GM21360 (cell line): ENCODE data around the gene JOSD1.

Experiments
- ATAC-seq: cut with Tn5 transposase; IDR thresholded peaks from one replicate; pipeline ENCODE4 v1.9.1; 2021; ENCODE audit warnings: mild to moderate bottlenecking, moderate library complexity; ENCODE audit not compliant: unreplicated experiment

Gene JOSD1

GRCh38 chr22:38700789-38701628 lies at the start of gene JOSD1:
Gene JOSD1 (minus strand): TSS chr22:38700943. CDS start chr22:38699987, 956 bp downstream.
- peak; percentile 34 for ATAC-seq

GRCh38 chr22:38750104-38750503 lies 49.4 kb upstream of the JOSD1 start:
- no peak for ATAC-seq

GRCh38 chr22:38748487-38749136 lies 47.9 kb upstream of the JOSD1 start:
- no peak for ATAC-seq

DNA sequence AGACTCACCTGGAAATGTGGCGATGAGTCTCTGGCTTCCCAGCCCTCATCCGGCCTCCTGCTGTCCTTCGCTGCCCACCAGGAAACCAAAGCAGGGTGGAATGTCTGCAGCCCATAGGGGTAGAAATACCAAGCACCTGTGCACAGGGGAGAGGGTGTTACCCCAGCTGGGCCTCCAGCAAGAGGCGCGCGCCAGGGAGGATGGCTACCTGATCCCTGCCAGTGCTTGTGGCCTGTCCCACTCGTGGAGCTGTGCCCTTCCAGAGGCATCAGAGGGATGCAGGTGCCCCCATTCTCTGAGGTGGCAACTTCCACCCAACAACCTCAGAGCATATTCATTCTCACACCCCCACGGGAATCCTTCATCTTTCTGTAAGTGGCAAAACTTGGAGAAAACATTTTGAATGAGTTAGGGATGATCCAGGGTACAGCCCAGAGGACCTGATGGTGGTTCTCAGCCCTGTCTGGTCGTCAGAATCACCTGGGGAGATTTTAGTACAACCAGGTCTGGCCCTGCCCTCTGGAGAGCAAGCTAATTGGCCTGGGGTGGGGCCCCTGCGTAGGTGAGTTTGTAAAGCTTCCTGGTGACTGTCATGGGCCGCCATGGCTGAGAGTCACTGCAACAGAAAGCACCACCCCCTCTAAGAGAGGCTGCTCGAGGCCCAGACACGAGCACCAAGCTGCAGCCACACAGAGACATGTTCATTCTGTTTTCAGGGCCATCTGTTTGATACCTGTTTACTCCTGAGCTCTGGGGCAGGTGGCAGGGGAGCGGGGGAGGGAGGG lies 45.1 kb upstream of the JOSD1 start:
- no peak for ATAC-seq

- no peak for ATAC-seq
Observed at GRCh38 chr22:38744981-38745380, 44.2 kb upstream of the JOSD1 start.

- no peak for ATAC-seq
Observed at GRCh38 chr22:38742176-38742942, 41.6 kb upstream of the JOSD1 start.

GRCh38 chr22:38741576-38741975 lies 40.8 kb upstream of the JOSD1 start:
- no peak for ATAC-seq

DNA sequence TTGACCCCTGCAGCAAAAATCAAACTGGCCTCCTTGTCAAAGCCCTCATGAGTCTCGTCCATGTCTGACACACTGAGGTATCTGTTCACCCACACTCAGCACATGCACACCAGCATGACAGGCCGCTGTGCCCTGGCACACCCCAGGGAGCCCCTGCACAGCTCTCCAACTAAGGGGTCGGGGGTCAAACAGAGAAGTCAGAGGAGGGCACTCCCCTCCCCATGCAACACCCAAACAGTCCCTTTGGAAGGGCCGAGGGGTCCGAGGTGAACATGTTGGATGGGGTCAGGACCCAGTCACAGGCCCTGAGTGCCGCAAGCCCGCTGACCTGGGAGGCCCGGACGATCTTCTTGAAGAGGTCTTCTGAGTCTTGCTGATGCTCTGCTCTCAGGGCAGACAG lies 40.4 kb upstream of the JOSD1 start:
- no peak for ATAC-seq

DNA sequence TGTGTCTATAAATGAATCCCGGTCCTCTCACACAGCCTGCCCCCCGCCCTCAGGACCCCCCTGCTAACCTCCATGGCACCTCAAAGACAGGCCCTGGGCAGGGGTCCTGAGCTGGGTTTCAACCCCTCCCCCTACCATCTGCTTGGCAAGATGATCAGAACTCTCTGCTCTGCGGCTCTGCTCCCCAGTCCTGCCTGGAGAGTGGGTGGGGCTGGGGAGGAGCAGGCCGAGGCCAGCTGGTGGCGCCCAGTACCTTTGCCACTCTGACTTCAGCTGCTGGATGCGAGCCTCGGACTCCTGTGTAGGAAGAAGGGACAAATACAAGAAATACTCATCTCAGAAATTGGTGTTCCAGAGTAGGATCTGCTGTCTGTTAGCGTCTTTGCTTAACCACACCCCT lies 40.0 kb upstream of the JOSD1 start:
- ATAC-seq = no peak

DNA sequence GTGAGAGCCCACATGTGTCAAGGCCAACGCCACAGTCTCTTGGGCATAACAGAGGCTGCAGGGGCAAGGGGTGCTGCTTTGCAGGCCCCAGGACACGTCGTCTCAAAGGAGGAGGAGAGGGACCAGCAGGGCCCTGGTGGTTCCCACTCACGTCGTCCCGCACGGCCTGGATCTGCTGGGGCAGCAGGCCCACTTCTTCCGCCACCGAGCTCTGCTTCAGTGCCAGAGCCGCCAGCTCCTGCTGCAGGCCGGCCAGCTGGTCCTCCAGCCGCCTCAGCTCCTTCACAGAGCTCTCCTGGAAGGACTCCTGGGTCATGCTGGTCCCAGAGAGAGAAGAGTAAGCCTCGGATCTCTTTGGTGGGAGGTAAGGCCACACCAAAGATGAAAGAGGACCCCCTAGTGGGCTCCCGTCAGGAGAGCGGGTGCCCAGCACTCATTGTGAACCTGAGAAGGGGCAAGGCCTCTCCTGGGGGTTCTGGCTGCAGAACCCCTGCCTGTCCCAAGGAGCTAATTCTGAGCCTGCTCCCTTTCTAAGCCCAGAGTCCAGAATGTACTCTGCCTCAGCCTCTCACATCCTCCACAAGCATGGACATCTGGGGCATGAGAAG lies 39.5 kb upstream of the JOSD1 start:
- ATAC-seq = no peak

GRCh38 chr22:38739300-38740055 lies 38.7 kb upstream of the JOSD1 start:
- no peak for ATAC-seq

- ATAC-seq = no peak
Observed at GRCh38 chr22:38738475-38739070, 37.8 kb upstream of the JOSD1 start.

DNA sequence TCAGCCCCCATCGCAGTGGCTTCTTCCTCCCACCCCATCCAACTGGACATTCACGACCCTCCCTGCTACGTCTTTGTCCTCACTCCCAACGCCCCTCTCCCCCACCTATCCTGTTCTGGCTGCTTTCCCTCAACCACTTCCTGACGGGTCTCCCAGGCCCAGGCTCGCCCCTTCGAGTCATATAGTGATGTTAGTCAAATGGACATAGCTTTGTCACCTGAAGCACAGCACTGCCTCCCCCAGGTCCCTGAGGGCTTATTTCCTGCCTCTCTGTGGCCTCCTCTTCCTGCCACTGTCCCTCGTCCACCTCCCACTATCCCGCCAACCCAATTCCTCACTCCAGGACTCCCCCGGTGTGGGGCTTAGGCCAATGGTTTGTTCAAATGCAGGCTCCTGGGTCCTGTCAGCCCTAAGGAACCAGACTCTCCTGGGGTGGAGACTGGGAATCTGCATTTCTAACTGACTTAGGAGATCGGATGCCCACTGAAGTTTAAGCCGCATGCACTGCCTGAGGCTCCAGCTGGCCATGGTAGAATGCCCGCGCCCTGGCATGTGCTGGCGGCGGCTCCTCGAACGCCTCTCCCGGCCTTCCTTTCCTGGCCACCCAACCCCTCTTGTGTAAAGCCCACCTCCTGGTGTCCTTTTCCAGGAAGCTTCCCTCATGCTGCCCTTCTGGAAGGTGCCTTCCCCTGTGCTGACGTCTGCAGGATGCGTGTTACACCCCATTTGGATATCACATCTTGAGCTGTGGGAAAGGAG lies 36.7 kb upstream of the JOSD1 start:
- no peak for ATAC-seq

- no peak for ATAC-seq
Observed at GRCh38 chr22:38736257-38736570, 35.5 kb upstream of the JOSD1 start.

DNA sequence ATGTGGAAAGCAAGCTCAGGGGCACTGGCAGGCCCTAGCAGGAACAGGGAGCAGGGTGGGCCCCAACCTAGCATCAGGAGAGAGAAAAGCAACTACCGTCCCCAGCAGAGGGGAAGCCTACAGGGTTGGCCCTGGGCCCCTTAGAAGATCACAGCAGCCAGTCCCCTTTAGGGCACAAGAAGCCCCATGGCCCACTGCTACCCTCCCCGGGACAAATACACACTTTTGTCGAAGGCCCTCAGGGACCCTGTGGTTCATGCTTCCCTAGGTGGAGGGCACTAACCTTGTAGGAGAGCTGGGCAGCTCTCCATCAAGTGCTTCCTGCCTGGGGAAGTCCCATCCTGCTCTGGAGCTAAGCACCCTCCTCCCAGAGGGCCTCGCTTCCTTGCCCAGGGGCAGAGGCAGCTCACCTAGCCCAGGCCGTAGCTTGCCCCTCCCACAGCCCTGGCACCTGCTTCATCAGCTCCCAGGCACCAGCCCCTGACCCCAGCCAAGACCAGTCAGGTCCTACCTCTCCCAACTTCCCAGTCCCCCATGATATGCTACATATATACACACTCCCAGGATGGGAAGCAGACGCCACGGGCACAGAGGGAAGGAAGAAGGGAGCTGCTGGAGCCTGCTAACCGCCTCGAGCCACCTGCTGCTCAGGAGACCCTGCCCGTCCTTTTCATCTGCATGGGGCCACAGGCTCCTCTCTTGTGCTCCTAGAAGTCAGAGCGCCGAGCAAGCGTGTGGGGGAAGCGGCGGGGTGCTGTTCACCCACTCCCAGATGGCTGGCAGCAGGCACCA lies 34.9 kb upstream of the JOSD1 start:
- ATAC-seq = no peak

DNA sequence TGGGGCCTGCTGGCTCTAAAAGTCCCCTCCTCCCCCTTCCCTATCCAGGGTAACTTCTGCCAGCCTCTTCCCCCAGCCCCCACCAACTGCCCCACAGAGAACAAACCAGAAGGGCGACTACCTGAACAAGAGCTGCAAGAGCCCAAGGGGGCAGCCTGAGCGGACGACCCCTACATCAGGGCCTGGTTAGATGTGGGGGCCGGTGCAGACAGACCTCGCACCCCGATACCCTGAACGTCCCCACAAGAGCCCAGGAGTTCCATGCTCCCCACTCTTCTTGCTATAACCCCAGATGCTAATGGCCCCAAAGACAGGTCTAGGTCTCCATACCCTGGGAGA lies 34.4 kb upstream of the JOSD1 start:
- no peak for ATAC-seq

GRCh38 chr22:38734421-38735100 lies 33.8 kb upstream of the JOSD1 start:
- ATAC-seq = no peak
